CD4-positive, CD25-positive, alpha-beta regulatory T cell (primary cell): ENCODE results near the gene THRSP. TPM values are rescaled to one million over a fixed set of nuclear protein-coding genes. Genes with fewer than 3 reads are reported as not detected.
"Not testable (repeated sequence)": the region's sequence is repeated elsewhere in the genome, so short reads cannot be mapped to it uniquely, and the experiment has no call there.

Experiments used
- ATAC-seq, 2 donors: fragments of 150-1000 bp; cut with Tn5 transposase; one replicate each; pipeline ENCODE4 v1.10.0; 2021; ENCODE audit warnings: low read depth in 2 of 2, moderate number of reproducible peaks in 2 of 2, moderate library complexity in 1 of 2
- DNase-seq, 3 donors: peaks; one replicate each; pipeline versions ENCODE4 v3.0.0 to v3.0.0-alpha.2; 2012 to 2022; ENCODE audit warnings: mixed read lengths in 1 of 3
- H3K27ac ChIP-seq: one replicate; pipeline ENCODE4 v1.7.0; 2013; ENCODE audit warnings: mild to moderate bottlenecking, low read length; ENCODE audit not compliant: insufficient read depth, poor library complexity, severe bottlenecking
- H3K27me3 ChIP-seq: one replicate; pipeline ENCODE4 v1.7.0; 2013; ENCODE audit warnings: low read length; ENCODE audit not compliant: control insufficient read depth, insufficient read depth
- H3K36me3 ChIP-seq: one replicate; pipeline ENCODE4 v1.7.0; 2013; ENCODE audit warnings: mild to moderate bottlenecking, low read length, moderate library complexity; ENCODE audit not compliant: control insufficient read depth, insufficient read depth
- H3K4me1 ChIP-seq: 2 replicates; pipeline ENCODE4 v1.7.0; 2013; ENCODE audit warnings: mild to moderate bottlenecking, low read length; ENCODE audit not compliant: insufficient read depth, control insufficient read depth, poor library complexity, severe bottlenecking
- H3K4me3 ChIP-seq: one replicate; pipeline ENCODE4 v1.7.0; 2013; ENCODE audit warnings: low read depth, mild to moderate bottlenecking, low read length, moderate library complexity
- H3K9me3 ChIP-seq, 2 experiments: 1 replicate in 1 of 2; 2 replicates in 1 of 2; pipeline ENCODE4 v1.7.0; 2013; ENCODE audit warnings: low read length in 2 of 2, mild to moderate bottlenecking in 1 of 2, moderate library complexity in 1 of 2; ENCODE audit not compliant: control insufficient read depth in 2 of 2
- H3K27ac Mint-ChIP-seq, 3 donors: one replicate each; pipeline ENCODE4 v1.8.0; 2020 to 2022; ENCODE audit warnings: mild to moderate bottlenecking in 3 of 3, mixed read lengths in 3 of 3, moderate library complexity in 2 of 3
- H3K27me3 Mint-ChIP-seq: one replicate; pipeline ENCODE4 v1.8.0; 2022; ENCODE audit warnings: mild to moderate bottlenecking, mixed read lengths
- H3K36me3 Mint-ChIP-seq: one replicate; pipeline ENCODE4 v1.8.0; 2020; ENCODE audit warnings: mixed read lengths
- H3K4me1 Mint-ChIP-seq, 4 donors: one replicate each; pipeline ENCODE4 v1.8.0; 2020 to 2022; ENCODE audit warnings: mixed read lengths in 4 of 4, mild to moderate bottlenecking in 1 of 4
- H3K4me3 Mint-ChIP-seq, 4 donors: one replicate each; pipeline ENCODE4 v1.8.0; 2020 to 2022; ENCODE audit warnings: mild to moderate bottlenecking in 4 of 4, mixed read lengths in 4 of 4, moderate library complexity in 3 of 4
- H3K9me3 Mint-ChIP-seq, 7 donors: one replicate each; pipeline ENCODE4 v1.8.0; 2020 to 2022; ENCODE audit warnings: mixed read lengths in 7 of 7, mild to moderate bottlenecking in 3 of 7, moderate library complexity in 2 of 7
- polyA plus RNA-seq, 4 donors: library from polyadenylated mRNA; unstranded; fragments of 300-500 nt; fragmentation: Illumina TruSeq; gene quantifications; one replicate each; pipeline ENCODE4 v1.2.3, GENCODE V29; 2021
- total RNA-seq: library from RNA; stranded (reverse); gene quantifications from one replicate; pipeline ENCODE4 v1.2.3, GENCODE V29; 2022

Gene THRSP
- total and polyA plus RNA-seq, 5 donors from 2014 or later, result 0.20 TPM; not detected in 4

GRCh38 chr11:78023426-78023825 is 40.2 kb upstream of the THRSP start:
- no peak for DNase-seq
- ATAC-seq, result no peak
- H3K27ac ChIP-seq, result no peak overlapping the region
- H3K9me3 Mint-ChIP-seq, result peaks cover 0 to 2% (median 0%) of the 10 kb centered on the region in 7 donors
- no peaks in the 10 kb centered on the region for H3K4me1 ChIP-seq
- H3K36me3 Mint-ChIP-seq, result no peaks in the 10 kb centered on the region
- H3K27ac Mint-ChIP-seq, result no peak overlapping the region
- H3K27me3 Mint-ChIP-seq, result peaks cover 24% of the 10 kb centered on the region
- H3K27me3 ChIP-seq, result peaks cover 5% of the 10 kb centered on the region
- peaks cover 0 to 3% (median under 1%) of the 10 kb centered on the region in 4 donors for H3K4me1 Mint-ChIP-seq
- no peak overlapping the region for H3K4me3 ChIP-seq
- H3K36me3 ChIP-seq, result no peaks in the 10 kb centered on the region
- H3K4me3 Mint-ChIP-seq, result no peak overlapping the region
- H3K9me3 ChIP-seq, result no peaks in the 10 kb centered on the region

DNA sequence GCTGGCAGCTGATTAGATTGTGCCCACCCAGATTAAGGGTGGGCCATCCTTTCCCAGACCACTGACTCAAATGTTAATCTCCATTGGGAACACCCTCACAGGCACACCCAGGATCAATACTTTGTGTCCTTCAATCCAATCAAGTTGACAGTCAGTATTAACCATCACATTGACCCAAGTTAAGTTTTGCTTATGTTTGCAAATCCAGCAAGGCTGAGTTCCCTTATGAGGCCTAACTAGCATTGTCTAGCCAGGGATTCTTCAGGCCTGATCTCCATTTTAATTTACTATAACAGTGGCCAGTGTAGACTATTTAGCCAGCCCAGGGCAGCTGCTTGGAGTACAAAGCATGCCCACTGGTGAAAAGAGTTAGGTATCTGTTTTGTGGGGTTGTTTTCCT is 38.3 kb upstream of the THRSP start:
- ATAC-seq, result no peak
- peaks cover 19% of the 10 kb centered on the region for H3K27me3 Mint-ChIP-seq
- Histone ChIP-seq H3K36me3 (no peaks in the 10 kb centered on the region), H3K4me1 (no peaks in the 10 kb centered on the region), H3K9me3 (no peaks in the 10 kb centered on the region), H3K27ac (no peak overlapping the region), H3K27me3 (peaks cover 5% of the 10 kb centered on the region), H3K4me3 (no peak overlapping the region)
- H3K4me1 Mint-ChIP-seq, result peaks cover 0 to 3% (median under 1%) of the 10 kb centered on the region in 4 donors
- H3K9me3 Mint-ChIP-seq, result peaks cover 0 to 2% (median 0%) of the 10 kb centered on the region in 7 donors
- DNase-seq, result no peak
- no peak overlapping the region for H3K4me3 Mint-ChIP-seq
- H3K27ac Mint-ChIP-seq, result no peak overlapping the region
- no peaks in the 10 kb centered on the region for H3K36me3 Mint-ChIP-seq

GRCh38 chr11:78027759-78028158 is 35.9 kb upstream of the THRSP start:
- peaks cover 0 to 2% (median 0%) of the 10 kb centered on the region in 7 donors for H3K9me3 Mint-ChIP-seq
- DNase-seq (no peak), ATAC-seq (no peak)
- no peaks in the 10 kb centered on the region for H3K36me3 Mint-ChIP-seq
- H3K27ac ChIP-seq, result no peak overlapping the region
- H3K27me3 Mint-ChIP-seq, result peaks cover 6% of the 10 kb centered on the region
- H3K36me3 ChIP-seq, result no peaks in the 10 kb centered on the region
- H3K4me1 Mint-ChIP-seq, result peaks cover 0 to 1% (median under 1%) of the 10 kb centered on the region in 4 donors
- H3K27ac Mint-ChIP-seq, result no peak overlapping the region
- H3K9me3 ChIP-seq, result no peaks in the 10 kb centered on the region
- H3K4me3 Mint-ChIP-seq, result no peak overlapping the region
- H3K4me3 ChIP-seq, result no peak overlapping the region
- no peaks in the 10 kb centered on the region for H3K4me1 ChIP-seq
- H3K27me3 ChIP-seq, result no peaks in the 10 kb centered on the region

- not testable (repeated sequence) for DNase-seq, H3K27ac ChIP-seq, H3K36me3 Mint-ChIP-seq, H3K4me3 Mint-ChIP-seq, H3K27ac Mint-ChIP-seq, H3K27me3 ChIP-seq, H3K36me3 ChIP-seq, H3K4me1 ChIP-seq, H3K9me3 ChIP-seq, H3K27me3 Mint-ChIP-seq, ATAC-seq, H3K9me3 Mint-ChIP-seq, H3K4me3 ChIP-seq, H3K4me1 Mint-ChIP-seq
These were observed 35.2 kb upstream of the THRSP start for GRCh38 chr11:78028423-78028822.

GRCh38 chr11:78030429-78031325 is 33.0 kb upstream of the THRSP start:
- no peak for ATAC-seq
- no peak overlapping the region for H3K27ac ChIP-seq
- no peak overlapping the region for H3K27ac Mint-ChIP-seq
- H3K27me3 Mint-ChIP-seq, result peaks cover 4% of the 10 kb centered on the region
- no peaks in the 10 kb centered on the region for H3K27me3 ChIP-seq
- H3K4me3 ChIP-seq, result no peak overlapping the region
- H3K9me3 Mint-ChIP-seq, result no peaks in the 10 kb centered on the region
- no peaks in the 10 kb centered on the region for H3K36me3 Mint-ChIP-seq
- no peaks in the 10 kb centered on the region for H3K4me1 Mint-ChIP-seq
- H3K4me3 Mint-ChIP-seq, result no peak overlapping the region
- no peaks in the 10 kb centered on the region for H3K9me3 ChIP-seq
- no peaks in the 10 kb centered on the region for H3K4me1 ChIP-seq
- DNase-seq, result no peak
- no peaks in the 10 kb centered on the region for H3K36me3 ChIP-seq

DNA sequence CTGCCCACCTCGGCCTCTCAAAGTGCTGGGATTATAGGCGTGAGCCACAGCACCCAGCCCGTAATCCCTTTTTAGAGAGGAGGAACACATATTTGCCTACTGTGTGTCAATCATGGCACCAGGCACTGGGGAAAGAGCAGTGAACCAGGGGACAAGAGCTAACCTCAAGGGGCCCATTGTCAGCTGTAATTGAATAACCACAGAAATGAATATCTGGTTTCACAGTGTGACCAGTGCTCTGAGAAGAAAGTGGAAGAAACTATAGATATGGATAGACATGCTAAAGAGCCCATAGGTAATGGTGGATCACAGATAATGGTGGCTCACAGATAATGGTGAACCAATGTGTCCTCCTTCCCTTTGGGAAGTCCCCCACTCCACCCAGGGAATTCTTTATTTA is 32.0 kb upstream of the THRSP start:
- Histone ChIP-seq H3K4me3 (no peak overlapping the region), H3K27ac (no peak overlapping the region), H3K9me3 (no peaks in the 10 kb centered on the region), H3K27me3 (no peaks in the 10 kb centered on the region), H3K36me3 (no peaks in the 10 kb centered on the region), H3K4me1 (no peaks in the 10 kb centered on the region)
- Mint-ChIP-seq H3K9me3 (no peaks in the 10 kb centered on the region), H3K4me3 (no peak overlapping the region), H3K27me3 (peaks cover 4% of the 10 kb centered on the region), H3K27ac (no peak overlapping the region), H3K4me1 (no peaks in the 10 kb centered on the region), H3K36me3 (no peaks in the 10 kb centered on the region)
- ATAC-seq, result no peak
- no peak for DNase-seq

GRCh38 chr11:78032090-78032489 is 31.6 kb upstream of the THRSP start:
- no peak for ATAC-seq
- H3K27ac ChIP-seq, result no peak overlapping the region
- H3K36me3 ChIP-seq, result no peaks in the 10 kb centered on the region
- no peak overlapping the region for H3K4me3 ChIP-seq
- no peaks in the 10 kb centered on the region for H3K27me3 ChIP-seq
- no peaks in the 10 kb centered on the region for H3K9me3 ChIP-seq
- Mint-ChIP-seq H3K4me1 (no peaks in the 10 kb centered on the region), H3K9me3 (no peaks in the 10 kb centered on the region), H3K36me3 (no peaks in the 10 kb centered on the region), H3K27ac (no peak overlapping the region), H3K4me3 (no peak overlapping the region), H3K27me3 (peaks cover 4% of the 10 kb centered on the region)
- no peak for DNase-seq
- no peaks in the 10 kb centered on the region for H3K4me1 ChIP-seq

DNA sequence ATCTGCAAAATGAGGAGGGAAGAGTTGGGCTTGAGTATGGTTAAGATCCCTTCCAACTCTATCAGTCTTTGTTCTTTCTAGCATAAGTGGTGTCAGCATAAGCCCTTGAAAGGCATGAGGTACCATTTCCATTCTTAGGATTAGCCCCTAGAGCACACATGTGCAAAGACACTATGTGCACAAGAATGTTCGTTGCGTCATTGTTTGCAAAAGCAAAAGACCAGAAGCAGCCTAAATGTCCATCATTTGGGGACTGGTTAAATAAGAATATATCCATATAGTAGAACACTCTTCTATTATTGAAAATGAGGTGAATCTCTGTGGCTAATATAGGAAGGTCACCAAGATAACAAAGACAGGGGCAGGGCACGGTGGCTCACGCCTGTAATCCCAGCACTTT is 30.6 kb upstream of the THRSP start:
- Mint-ChIP-seq H3K27me3 (no peaks in the 10 kb centered on the region), H3K36me3 (no peaks in the 10 kb centered on the region), H3K27ac (no peak overlapping the region), H3K4me1 (no peaks in the 10 kb centered on the region), H3K4me3 (no peak overlapping the region), H3K9me3 (no peaks in the 10 kb centered on the region)
- Histone ChIP-seq H3K4me1 (no peaks in the 10 kb centered on the region), H3K27ac (no peak overlapping the region), H3K9me3 (no peaks in the 10 kb centered on the region), H3K27me3 (no peaks in the 10 kb centered on the region), H3K36me3 (no peaks in the 10 kb centered on the region), H3K4me3 (no peak overlapping the region)
- no peak for ATAC-seq
- no peak for DNase-seq
